GM21619 (cell line): ENCODE measurements around the gene TK1.

Source experiments
- ATAC-seq: cut with Tn5 transposase; IDR thresholded peaks from one replicate; pipeline ENCODE4 v1.9.1; 2021; ENCODE audit not compliant: unreplicated experiment

TK1 gene

GRCh38 chr17:78125138-78125913, 61.5 kb downstream of the TK1 start:
- ATAC-seq = no peak

GRCh38 chr17:78124836-78125137, 62.1 kb downstream of the TK1 start:
- ATAC-seq = no peak
